Measurements from ENCODE around the gene AFAP1. TPM values are rescaled to one million over a fixed set of nuclear protein-coding genes. Genes with fewer than 3 reads are reported as not detected.

AFAP1 gene
- total RNA-seq, 1 donor from 2014 or later, result 6.7 TPM

- intact Hi-C loops (cut with micrococcal nuclease), result no loop called here
Observed at GRCh38 chr4:7811536-7812191, 128.0 kb downstream of the AFAP1 start.

- intact Hi-C loops (cut with micrococcal nuclease), result no loop called here
Observed at GRCh38 chr4:7810783-7811535, 128.7 kb downstream of the AFAP1 start.

GRCh38 chr4:7808752-7809151 is 130.9 kb downstream of the AFAP1 start:
- intact Hi-C loops (cut with micrococcal nuclease), result no loop called here

GRCh38 chr4:7808181-7808580 is 131.5 kb downstream of the AFAP1 start:
- intact Hi-C loops (cut with micrococcal nuclease), result no loop called here

GRCh38 chr4:7807351-7807921 is 132.2 kb downstream of the AFAP1 start:
- intact Hi-C loops (cut with micrococcal nuclease), result no loop called here

GRCh38 chr4:7806338-7807090 is 133.1 kb downstream of the AFAP1 start:
- intact Hi-C loops (cut with micrococcal nuclease), result no loop called here

- intact Hi-C loops (cut with micrococcal nuclease), result loop anchor here (2.0 kb wide), 1 partner anchor 23 kb away; no protein-coding TSS in a partner anchor
Observed at GRCh38 chr4:7805533-7806337, 133.9 kb downstream of the AFAP1 start.

GRCh38 chr4:7804756-7805385 is 134.8 kb downstream of the AFAP1 start:
- intact Hi-C loops (cut with micrococcal nuclease), result loop anchor here (1.0 to 5.0 kb wide), 3 partner anchors 24 to 182 kb away; no protein-coding TSS in a partner anchor

- intact Hi-C loops (cut with micrococcal nuclease), result loop anchor here (1.0 to 5.0 kb wide), 4 partner anchors 25 to 183 kb away; no protein-coding TSS in a partner anchor
Observed at GRCh38 chr4:7803992-7804755, 135.5 kb downstream of the AFAP1 start.

GRCh38 chr4:7803371-7803770 is 136.3 kb downstream of the AFAP1 start:
- intact Hi-C loops (cut with micrococcal nuclease), result loop anchor here (2.0 to 5.0 kb wide), 2 partner anchors 41 to 54 kb away; no protein-coding TSS in a partner anchor

- intact Hi-C loops (cut with micrococcal nuclease), result loop anchor here (1.0 to 5.0 kb wide), 6 partner anchors 32 to 610 kb away; partner anchors contain the start of gene SORCS2
Observed at GRCh38 chr4:7802093-7802726, 137.5 kb downstream of the AFAP1 start.

GRCh38 chr4:7801641-7802040 is 138.0 kb downstream of the AFAP1 start:
- intact Hi-C loops (cut with micrococcal nuclease), result loop anchor here (1.0 to 5.0 kb wide), 6 partner anchors 31 to 609 kb away; partner anchors contain the start of gene SORCS2

GRCh38 chr4:7801001-7801400 is 138.7 kb downstream of the AFAP1 start:
- intact Hi-C loops (cut with micrococcal nuclease), result loop anchor here (5.0 kb wide), 1 partner anchor 56 kb away; no protein-coding TSS in a partner anchor

GRCh38 chr4:7800410-7800809 is 139.3 kb downstream of the AFAP1 start:
- intact Hi-C loops (cut with micrococcal nuclease), result loop anchor here (5.0 kb wide), 1 partner anchor 57 kb away; no protein-coding TSS in a partner anchor

- intact Hi-C loops (cut with micrococcal nuclease), result loop anchor here (5.0 kb wide), 1 partner anchor 58 kb away; no protein-coding TSS in a partner anchor
Observed at GRCh38 chr4:7799736-7800135, 139.9 kb downstream of the AFAP1 start.

GRCh38 chr4:7799306-7799705 is 140.4 kb downstream of the AFAP1 start:
- intact Hi-C loops (cut with micrococcal nuclease), result no loop called here

- intact Hi-C loops (cut with micrococcal nuclease), result no loop called here
Observed at GRCh38 chr4:7798178-7798995, 141.3 kb downstream of the AFAP1 start.

- intact Hi-C loops (cut with micrococcal nuclease), result no loop called here
Observed at GRCh38 chr4:7797330-7797729, 142.3 kb downstream of the AFAP1 start.
